IgD-negative memory B cell (primary cell): ENCODE results near the gene CAST. TPM values are rescaled to one million over a fixed set of nuclear protein-coding genes. Genes with fewer than 3 reads are reported as not detected.
A peak's percentile ranks its signal among the peaks of the same experiment; 100 is the strongest.
"Not testable (repeated sequence)": the region's sequence is repeated elsewhere in the genome, so short reads cannot be mapped to it uniquely, and the experiment has no call there.

Experiments used
- H3K27ac Mint-ChIP-seq, 3 donors: one replicate each; pipeline ENCODE4 v1.8.0; 2020 to 2022; ENCODE audit warnings: mild to moderate bottlenecking in 3 of 3, mixed read lengths in 3 of 3, moderate library complexity in 1 of 3
- H3K27me3 Mint-ChIP-seq: one replicate; pipeline ENCODE4 v1.8.0; 2021; ENCODE audit warnings: mixed read lengths
- H3K36me3 Mint-ChIP-seq: one replicate; pipeline ENCODE4 v1.8.0; 2020; ENCODE audit warnings: mild to moderate bottlenecking, mixed read lengths
- H3K4me1 Mint-ChIP-seq, 3 donors: one replicate each; pipeline ENCODE4 v1.8.0; 2020 to 2022; ENCODE audit warnings: mixed read lengths in 3 of 3, mild to moderate bottlenecking in 1 of 3
- H3K4me3 Mint-ChIP-seq, 4 donors: one replicate each; pipeline ENCODE4 v1.8.0; 2020 to 2022; ENCODE audit warnings: mild to moderate bottlenecking in 4 of 4, mixed read lengths in 4 of 4, moderate library complexity in 3 of 4
- H3K9me3 Mint-ChIP-seq, 3 donors: one replicate each; pipeline ENCODE4 v1.8.0; 2020 to 2021; ENCODE audit warnings: mixed read lengths in 3 of 3, mild to moderate bottlenecking in 1 of 3
- polyA plus RNA-seq: library from polyadenylated mRNA; unstranded; fragments of 300-500 nt; fragmentation: Illumina TruSeq; gene quantifications from one replicate; pipeline ENCODE4 v1.2.3, GENCODE V29; 2021

Gene CAST
- polyA plus RNA-seq, 1 donor from 2014 or later, result 71.7 TPM

DNA sequence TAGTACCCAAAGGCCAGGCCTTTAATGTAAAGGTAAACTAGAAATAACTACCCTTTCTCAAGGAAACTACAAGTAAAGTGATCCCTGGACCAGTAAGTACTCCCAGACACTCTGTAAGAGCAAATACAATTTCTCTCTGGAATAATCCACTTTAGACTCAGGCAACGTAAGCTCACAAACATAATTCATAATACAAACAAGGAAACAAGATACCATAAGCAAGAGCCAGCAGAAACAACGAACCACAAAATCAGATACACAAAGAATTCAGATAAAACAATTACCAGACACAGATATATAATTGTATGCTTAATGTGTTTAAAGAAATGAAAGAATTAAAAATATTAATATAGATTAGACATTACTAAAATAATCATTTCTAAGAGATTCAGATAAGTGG lies 133.4 kb downstream of the CAST start:
- Mint-ChIP-seq H3K9me3 (no peaks in the 10 kb centered on the region), H3K4me1 (peaks cover 0 to 7% (median 2%) of the 10 kb centered on the region in 3 donors), H3K36me3 (peaks cover 2% of the 10 kb centered on the region), H3K4me3 (no peak overlapping the region), H3K27ac (peak overlapping the region in 1 of 3 donors; percentile 56), H3K27me3 (no peaks in the 10 kb centered on the region)

DNA sequence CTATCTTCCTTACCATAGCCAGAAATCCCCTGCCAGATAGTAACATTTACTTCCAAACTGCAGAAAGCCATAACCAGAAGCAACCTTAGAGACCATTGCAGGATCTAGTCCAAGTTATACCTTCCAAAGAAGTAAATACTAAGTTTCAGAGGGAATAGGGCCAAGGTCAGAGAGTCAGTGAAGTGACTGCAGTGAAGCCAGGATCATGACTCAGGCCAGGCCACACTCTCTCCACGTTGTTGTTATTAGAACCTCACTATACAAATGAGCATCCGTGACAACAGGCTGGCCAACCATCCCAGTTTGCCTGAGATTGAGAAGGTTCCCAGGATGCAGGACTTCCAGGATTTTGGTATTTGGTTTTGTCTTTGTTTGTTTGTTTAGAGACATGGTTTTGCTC lies 134.3 kb downstream of the CAST start:
- H3K27me3 Mint-ChIP-seq, result no peaks in the 10 kb centered on the region
- peaks cover 0 to 7% (median 2%) of the 10 kb centered on the region in 3 donors for H3K4me1 Mint-ChIP-seq
- peak overlapping the region in 1 of 4 donors; percentile 41 for H3K4me3 Mint-ChIP-seq
- H3K36me3 Mint-ChIP-seq, result peaks cover 2% of the 10 kb centered on the region
- peak overlapping the region in 2 of 3 donors; percentile 5 to 56 for H3K27ac Mint-ChIP-seq
- no peaks in the 10 kb centered on the region for H3K9me3 Mint-ChIP-seq

DNA sequence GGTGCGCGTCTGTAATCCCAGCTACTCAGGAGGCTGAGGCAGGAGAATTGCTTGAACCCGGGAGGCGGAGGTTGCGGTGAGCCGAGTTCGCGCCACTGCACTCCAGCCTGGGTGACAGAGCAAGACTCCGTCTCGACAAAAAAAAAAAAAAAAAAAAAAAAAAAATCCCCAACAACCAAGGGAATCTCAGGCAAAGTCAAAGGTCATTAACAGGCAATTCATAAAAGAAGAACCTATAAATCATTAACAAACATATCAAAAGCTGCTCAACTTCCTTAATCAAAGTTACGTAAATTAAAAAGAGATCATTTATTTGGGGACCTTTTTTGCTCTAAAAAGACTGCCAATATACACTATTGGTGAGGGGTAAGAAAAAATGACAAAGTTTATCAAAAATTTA lies 139.5 kb downstream of the CAST start:
- H3K36me3 Mint-ChIP-seq, H3K9me3 Mint-ChIP-seq, H3K27me3 Mint-ChIP-seq: not testable (repeated sequence)
- Mint-ChIP-seq H3K4me3 (peak overlapping the region in 1 of 4 donors; percentile 12), H3K4me1 (peaks cover 28 to 40% (median 31%) of the 10 kb centered on the region in 3 donors), H3K27ac (peak overlapping the region in 1 of 3 donors; percentile 33)

DNA sequence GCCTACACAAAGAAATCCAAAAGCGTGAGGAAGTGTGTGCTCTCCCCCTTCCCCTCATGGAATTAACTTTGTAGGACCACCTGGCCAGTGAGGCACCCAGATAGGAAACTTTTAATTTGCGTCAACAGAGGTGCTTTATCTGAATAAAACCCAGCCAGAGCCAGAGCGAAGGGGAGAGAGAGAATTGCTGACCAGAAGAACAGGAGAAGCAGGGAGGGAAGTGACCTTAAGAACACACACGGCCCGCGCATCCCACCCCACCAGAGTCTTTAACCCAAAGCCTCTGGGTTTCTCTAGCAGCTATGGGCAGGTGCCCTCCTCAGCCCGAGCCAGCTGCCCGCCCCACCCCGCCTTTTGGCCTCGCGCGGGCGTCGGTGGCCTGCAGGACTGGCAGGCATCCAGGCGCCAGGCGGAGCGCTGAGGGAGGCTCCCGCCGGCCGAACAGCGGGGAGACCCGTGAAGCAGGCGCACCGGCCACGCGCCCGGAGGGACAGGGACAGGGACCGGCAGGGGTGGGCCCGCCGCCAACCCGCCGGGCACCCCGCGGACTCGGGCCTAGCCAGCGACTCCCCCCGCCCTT lies 145.0 kb downstream of the CAST start:
- Mint-ChIP-seq H3K9me3 (no peaks in the 10 kb centered on the region), H3K4me3 (peak overlapping the region; percentile 88 to 99 (median 96)), H3K27me3 (no peaks in the 10 kb centered on the region), H3K27ac (peak overlapping the region; percentile 95 to 100 (median 97)), H3K36me3 (peaks cover 3% of the 10 kb centered on the region), H3K4me1 (peaks cover 37 to 44% (median 42%) of the 10 kb centered on the region in 3 donors)

DNA sequence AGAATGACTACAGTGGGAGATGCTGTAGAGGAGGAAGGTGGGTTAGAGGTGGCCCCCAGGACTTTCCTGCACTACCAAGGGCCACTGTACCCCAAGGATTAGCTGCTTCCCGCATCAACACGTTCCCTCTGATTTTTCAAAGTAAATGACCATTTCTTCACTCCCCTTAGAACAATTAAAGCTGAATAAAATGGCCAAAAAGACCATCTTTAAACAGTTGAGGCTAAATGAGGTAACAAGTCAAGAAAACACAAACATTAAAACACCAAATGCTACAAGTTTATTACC lies 146.3 kb downstream of the CAST start:
- H3K4me3 Mint-ChIP-seq, result peak overlapping the region; percentile 88 to 99 (median 96)
- peaks cover 29 to 36% (median 32%) of the 10 kb centered on the region in 3 donors for H3K4me1 Mint-ChIP-seq
- peak overlapping the region; percentile 95 to 100 (median 99) for H3K27ac Mint-ChIP-seq
- H3K27me3 Mint-ChIP-seq, result no peaks in the 10 kb centered on the region
- peaks cover 2% of the 10 kb centered on the region for H3K36me3 Mint-ChIP-seq
- H3K9me3 Mint-ChIP-seq, result no peaks in the 10 kb centered on the region

DNA sequence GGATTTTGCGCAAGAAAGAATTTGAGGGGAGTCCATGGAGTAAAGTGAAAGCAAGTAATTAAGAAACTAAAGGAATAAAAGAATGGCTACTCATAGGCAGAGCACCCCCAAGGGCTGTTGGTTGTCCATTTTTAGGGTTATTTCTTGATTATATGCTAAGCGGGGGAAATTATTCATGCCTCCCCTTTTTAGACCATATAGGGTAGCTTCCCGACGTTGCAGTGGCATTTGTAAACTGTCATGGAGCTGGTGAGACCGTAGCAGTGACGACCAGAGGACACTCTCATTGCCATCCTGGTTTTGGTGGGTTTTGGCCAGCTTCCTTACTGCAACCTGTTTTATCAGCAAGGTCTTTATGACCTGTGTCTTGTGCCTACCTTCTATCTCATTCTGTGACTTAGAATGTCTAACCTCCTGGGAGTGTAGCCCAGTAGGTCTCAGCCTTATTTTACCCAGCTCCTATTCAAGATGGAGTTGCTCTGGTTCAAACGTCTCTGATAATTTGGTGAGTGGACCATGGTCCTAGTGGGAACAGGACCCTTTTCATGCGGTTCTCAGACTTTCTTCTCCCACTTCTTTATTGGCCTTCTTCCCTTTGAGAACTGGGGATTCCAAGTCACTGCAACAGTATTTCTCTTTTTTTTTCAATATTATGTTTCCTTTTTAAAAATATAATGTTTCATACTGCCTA lies 146.8 kb downstream of the CAST start:
- H3K4me3 Mint-ChIP-seq, result peak overlapping the region; percentile 88 to 99 (median 96)
- no peaks in the 10 kb centered on the region for H3K27me3 Mint-ChIP-seq
- H3K9me3 Mint-ChIP-seq, result no peaks in the 10 kb centered on the region
- peak overlapping the region; percentile 95 to 100 (median 99) for H3K27ac Mint-ChIP-seq
- H3K36me3 Mint-ChIP-seq, result peaks cover 2% of the 10 kb centered on the region
- H3K4me1 Mint-ChIP-seq, result peaks cover 24 to 30% (median 27%) of the 10 kb centered on the region in 3 donors

DNA sequence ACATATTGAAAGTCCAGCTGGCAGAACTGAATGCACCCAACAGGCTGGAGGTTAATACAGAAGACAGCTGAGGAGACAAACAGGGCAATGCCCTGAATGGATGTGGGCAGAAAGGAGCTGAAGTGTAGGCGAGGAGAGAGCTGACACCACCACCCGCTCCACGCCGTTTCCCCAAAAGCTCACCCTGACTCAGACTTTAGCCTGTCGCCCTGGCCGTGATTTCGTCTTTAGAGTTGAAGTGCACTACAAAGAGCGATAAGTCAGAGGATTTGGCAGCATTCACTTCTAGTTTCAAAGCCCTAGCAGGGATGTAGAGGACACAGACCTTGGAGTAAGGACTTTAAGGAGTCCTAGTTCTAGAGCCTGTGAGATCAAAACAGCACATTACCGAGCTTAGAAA lies 147.7 kb downstream of the CAST start:
- Mint-ChIP-seq H3K36me3 (peaks cover 4% of the 10 kb centered on the region), H3K9me3 (no peaks in the 10 kb centered on the region), H3K27me3 (no peaks in the 10 kb centered on the region), H3K27ac (peak overlapping the region in 2 of 3 donors; percentile 31 to 65), H3K4me3 (peak overlapping the region in 1 of 4 donors; percentile 41), H3K4me1 (peaks cover 20 to 25% (median 20%) of the 10 kb centered on the region in 3 donors)

DNA sequence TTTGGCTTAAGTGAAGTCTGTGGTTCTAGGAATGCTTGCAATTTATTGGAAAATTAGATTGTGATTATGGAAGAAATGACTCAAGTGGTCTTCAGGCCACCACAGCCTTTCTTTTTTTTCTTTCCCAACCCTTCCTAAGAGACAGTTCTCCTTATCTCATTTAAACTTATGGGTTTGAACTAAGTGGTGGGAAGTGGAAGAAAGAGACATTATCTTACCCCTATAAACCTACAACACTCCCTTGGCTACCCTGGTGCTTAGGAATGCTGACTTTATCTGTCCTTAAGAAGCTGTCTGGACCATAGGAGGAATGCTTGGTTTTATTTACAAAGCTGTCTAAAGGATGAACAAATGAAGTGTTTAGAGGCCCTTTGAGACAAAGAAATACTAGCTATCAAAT lies 150.7 kb downstream of the CAST start:
- Mint-ChIP-seq H3K9me3 (no peaks in the 10 kb centered on the region), H3K27me3 (no peaks in the 10 kb centered on the region), H3K27ac (no peak overlapping the region), H3K4me3 (no peak overlapping the region), H3K4me1 (peaks cover 20 to 32% (median 27%) of the 10 kb centered on the region in 3 donors), H3K36me3 (peaks cover 4% of the 10 kb centered on the region)

DNA sequence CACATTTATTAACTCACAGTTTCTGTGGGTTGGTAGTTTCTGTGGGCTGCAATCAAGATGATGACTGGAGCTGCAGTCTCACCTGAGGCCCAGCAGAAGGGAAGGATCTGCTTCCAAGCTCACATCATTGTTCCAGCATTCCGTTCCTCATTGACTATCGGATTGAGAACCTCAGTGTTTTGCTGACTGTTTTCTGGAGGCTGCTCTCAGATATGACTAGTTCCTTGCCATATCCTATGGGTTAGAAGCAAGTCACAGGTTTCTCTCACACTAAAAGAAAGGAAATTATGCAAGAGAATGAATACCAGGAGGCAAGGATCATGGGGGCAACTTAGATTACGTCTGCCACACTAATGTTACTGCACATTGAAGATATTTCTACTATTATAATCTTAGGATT lies 151.9 kb downstream of the CAST start:
- H3K4me1 Mint-ChIP-seq, result peaks cover 18 to 23% (median 22%) of the 10 kb centered on the region in 3 donors
- no peak overlapping the region for H3K27ac Mint-ChIP-seq
- no peaks in the 10 kb centered on the region for H3K27me3 Mint-ChIP-seq
- peaks cover 4% of the 10 kb centered on the region for H3K36me3 Mint-ChIP-seq
- peak overlapping the region in 1 of 4 donors; percentile 15 for H3K4me3 Mint-ChIP-seq
- no peaks in the 10 kb centered on the region for H3K9me3 Mint-ChIP-seq

DNA sequence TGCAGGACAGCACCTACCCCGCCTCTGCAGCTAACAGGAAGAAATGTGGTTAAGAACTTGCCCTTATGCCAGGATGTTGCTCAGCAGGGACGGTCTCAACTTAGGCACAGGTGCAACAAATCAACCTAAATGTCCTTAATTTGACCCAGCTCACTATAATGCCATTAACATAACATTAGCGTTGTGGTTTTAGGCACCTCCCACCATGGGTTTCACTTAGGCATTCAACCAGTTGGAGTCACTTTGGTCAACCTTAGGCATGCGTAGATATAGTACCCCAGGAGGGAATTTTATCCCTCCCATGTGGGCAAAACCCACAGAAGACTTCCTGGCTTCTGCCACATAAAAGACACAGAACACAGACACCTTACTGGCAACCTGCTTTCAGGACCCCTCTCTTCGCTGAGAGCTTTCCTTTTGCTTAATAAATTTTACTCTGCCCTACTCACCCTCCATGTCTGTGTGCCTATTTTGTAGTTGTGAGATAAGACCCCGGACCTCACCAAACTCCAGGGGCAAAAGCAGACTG lies 154.3 kb downstream of the CAST start:
- Mint-ChIP-seq H3K27ac (peak overlapping the region; percentile 15 to 82 (median 25)), H3K9me3 (no peaks in the 10 kb centered on the region), H3K4me1 (peaks cover 18 to 23% (median 22%) of the 10 kb centered on the region in 3 donors), H3K36me3 (peaks cover 4% of the 10 kb centered on the region), H3K4me3 (peak overlapping the region; percentile 52 to 92 (median 81)), H3K27me3 (no peaks in the 10 kb centered on the region)

DNA sequence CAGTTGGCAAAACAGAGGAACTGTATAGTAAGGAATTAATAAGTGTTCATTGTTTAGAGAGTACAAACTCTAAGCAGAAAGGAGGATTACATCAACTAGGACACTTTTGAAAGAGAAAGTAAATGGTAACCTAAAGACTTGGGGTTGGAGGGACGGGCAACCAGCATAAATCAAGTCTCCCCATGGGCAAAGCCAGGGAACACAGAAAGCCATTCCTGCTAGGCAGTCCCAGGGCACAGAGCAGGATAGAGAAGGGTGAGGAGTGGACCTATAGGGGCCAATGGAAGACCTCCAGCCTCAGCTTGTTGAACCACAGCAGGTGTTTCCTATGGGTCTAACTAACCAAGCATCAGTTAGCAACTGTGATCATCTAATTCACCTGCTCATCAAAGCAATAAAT lies 154.8 kb downstream of the CAST start:
- H3K27me3 Mint-ChIP-seq, result no peaks in the 10 kb centered on the region
- peaks cover 4% of the 10 kb centered on the region for H3K36me3 Mint-ChIP-seq
- peak overlapping the region; percentile 52 to 92 (median 81) for H3K4me3 Mint-ChIP-seq
- H3K27ac Mint-ChIP-seq, result peak overlapping the region; percentile 15 to 82 (median 25)
- H3K4me1 Mint-ChIP-seq, result peaks cover 18 to 23% (median 22%) of the 10 kb centered on the region in 3 donors
- no peaks in the 10 kb centered on the region for H3K9me3 Mint-ChIP-seq

DNA sequence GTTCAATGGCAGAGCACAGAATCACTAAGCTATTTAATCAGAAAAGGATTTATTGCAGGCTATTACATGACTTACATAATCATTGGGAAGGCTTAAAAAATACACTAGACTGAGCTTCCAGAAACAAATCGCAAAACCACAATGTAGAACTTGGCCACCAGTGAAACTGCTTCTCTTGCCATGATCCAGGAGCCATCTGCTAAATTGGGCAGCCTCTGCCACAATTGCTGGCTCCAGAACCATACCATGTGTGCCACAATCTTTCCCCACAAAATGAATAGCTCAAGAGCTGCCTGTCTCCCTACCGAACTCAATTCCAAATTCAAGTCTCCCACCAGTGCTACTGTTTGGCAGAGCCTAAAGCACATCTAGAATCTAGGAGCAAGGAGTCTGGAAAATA lies 155.3 kb downstream of the CAST start:
- peak overlapping the region in 2 of 3 donors; percentile 15 to 82 for H3K27ac Mint-ChIP-seq
- peaks cover 18 to 23% (median 22%) of the 10 kb centered on the region in 3 donors for H3K4me1 Mint-ChIP-seq
- H3K27me3 Mint-ChIP-seq, result no peaks in the 10 kb centered on the region
- H3K36me3 Mint-ChIP-seq, result peaks cover 4% of the 10 kb centered on the region
- H3K9me3 Mint-ChIP-seq, result no peaks in the 10 kb centered on the region
- H3K4me3 Mint-ChIP-seq, result peak overlapping the region; percentile 52 to 92 (median 81)

DNA sequence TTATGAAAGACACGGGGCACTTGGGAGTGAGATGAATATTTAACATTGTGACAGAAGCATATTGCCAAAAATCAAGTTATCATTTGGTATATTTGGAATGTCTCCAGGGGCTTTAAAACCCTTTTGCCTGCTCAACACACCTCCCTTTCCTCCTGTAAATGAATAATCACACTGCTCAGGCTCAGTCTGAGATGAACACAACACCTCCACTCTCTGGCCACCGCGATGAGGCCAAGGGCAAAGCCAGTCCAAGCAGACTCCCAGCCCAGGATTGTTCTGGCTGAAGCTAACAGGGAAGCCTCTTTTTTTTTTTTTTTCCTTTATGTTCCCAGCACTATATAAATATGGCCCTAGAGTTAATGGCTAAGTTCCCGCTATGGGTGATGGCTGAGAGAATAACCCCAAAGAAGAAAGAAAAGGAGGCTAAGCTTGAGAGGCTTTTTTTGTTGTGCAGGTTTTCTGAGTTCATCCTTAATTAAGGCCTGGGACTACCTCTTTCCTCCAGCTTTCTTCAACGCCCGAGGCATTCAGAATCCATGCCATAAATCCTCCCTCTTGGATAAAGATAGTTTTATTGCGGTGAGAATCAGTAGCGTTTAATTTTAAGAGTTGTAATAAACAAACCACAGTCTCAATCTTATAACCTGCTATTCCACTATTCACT lies 156.1 kb downstream of the CAST start:
- peaks cover 4% of the 10 kb centered on the region for H3K36me3 Mint-ChIP-seq
- peaks cover 18 to 23% (median 22%) of the 10 kb centered on the region in 3 donors for H3K4me1 Mint-ChIP-seq
- H3K27ac Mint-ChIP-seq, result no peak overlapping the region
- no peak overlapping the region for H3K4me3 Mint-ChIP-seq
- H3K9me3 Mint-ChIP-seq, result no peaks in the 10 kb centered on the region
- no peaks in the 10 kb centered on the region for H3K27me3 Mint-ChIP-seq

DNA sequence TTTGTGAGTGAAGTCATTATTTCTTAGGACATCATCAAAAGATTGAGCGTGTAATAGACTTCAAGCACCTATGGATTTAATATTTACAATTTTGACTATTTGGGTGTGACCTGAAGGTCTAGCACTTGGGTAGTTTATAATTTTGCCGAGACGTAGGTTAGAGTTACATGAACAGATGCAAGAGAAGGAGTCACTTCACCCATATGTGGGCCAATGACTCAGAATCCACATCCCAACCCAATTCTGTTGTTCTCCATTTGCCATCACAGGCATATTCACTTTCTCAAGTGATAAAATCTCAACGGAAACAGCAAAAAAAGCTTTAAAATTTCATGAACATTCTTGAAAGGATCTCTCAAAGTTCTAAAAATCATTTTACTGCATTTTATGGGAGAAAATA lies 157.6 kb downstream of the CAST start:
- H3K9me3 Mint-ChIP-seq, result no peaks in the 10 kb centered on the region
- no peak overlapping the region for H3K4me3 Mint-ChIP-seq
- H3K27me3 Mint-ChIP-seq, result peaks cover 3% of the 10 kb centered on the region
- no peak overlapping the region for H3K27ac Mint-ChIP-seq
- peaks cover 18 to 23% (median 22%) of the 10 kb centered on the region in 3 donors for H3K4me1 Mint-ChIP-seq
- H3K36me3 Mint-ChIP-seq, result peaks cover 2% of the 10 kb centered on the region

DNA sequence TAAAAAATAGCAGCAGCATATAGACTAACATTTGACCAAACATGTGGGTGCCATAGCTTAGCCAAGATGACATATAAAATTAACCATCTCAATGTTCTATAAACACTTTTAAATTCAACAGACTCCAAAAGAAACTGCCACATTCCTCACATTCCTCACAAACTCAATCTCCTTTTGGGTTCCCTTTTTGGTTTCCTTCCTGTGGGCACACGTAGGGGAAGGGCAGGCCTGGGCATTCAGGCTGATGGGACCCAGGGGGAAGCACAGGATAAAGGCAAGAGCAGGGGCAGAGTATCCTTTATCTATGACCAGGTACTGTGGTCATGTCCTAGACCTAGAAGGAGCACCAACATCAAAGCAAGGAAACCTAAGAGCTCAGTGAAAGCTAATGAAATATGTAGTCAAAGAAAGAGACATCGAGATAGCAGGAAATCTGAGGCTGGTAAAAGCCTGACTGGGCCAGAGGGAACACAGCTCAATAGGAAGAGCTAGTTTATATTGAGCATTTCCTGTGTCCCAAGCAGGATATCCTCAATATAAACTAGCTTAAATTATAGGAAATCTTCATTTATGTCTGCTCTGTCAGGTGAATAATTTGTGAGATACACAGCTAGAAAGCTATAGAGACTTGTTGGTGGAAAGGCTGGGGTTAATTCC lies 159.2 kb downstream of the CAST start:
- H3K36me3 Mint-ChIP-seq, result peaks cover 2% of the 10 kb centered on the region
- peaks cover 11 to 14% (median 14%) of the 10 kb centered on the region in 3 donors for H3K4me1 Mint-ChIP-seq
- no peaks in the 10 kb centered on the region for H3K9me3 Mint-ChIP-seq
- H3K4me3 Mint-ChIP-seq, result no peak overlapping the region
- H3K27ac Mint-ChIP-seq, result no peak overlapping the region
- peaks cover 7% of the 10 kb centered on the region for H3K27me3 Mint-ChIP-seq
